ENCODE measurements around the gene BTBD9. TPM values are rescaled to one million over a fixed set of nuclear protein-coding genes. Genes with fewer than 3 reads are reported as not detected.

BTBD9 gene
- total RNA-seq, 1 experiment from 2014 or later: 19.4 TPM

GRCh38 chr6:38355519-38355918 lies 284.2 kb downstream of the BTBD9 start:
- no peak overlapping the region for H3K4me3 Mint-ChIP-seq (ENCODE audit: low read depth, unreplicated experiment)
- no peaks in the 10 kb centered on the region for H3K27me3 Mint-ChIP-seq (ENCODE audit: unreplicated experiment)
- no peaks in the 10 kb centered on the region for H3K36me3 Mint-ChIP-seq (ENCODE audit: insufficient read depth, unreplicated experiment)
- no peaks in the 10 kb centered on the region for H3K4me1 Mint-ChIP-seq (ENCODE audit: low read depth, unreplicated experiment)
- CTCF ChIA-PET: no interaction called here
- intact Hi-C loops (cut with micrococcal nuclease; ENCODE audit: unreplicated experiment): no loop called here
- no peak for TF ChIP-seq CTCF (IDR thresholded peaks at IDR 0.05; ENCODE audit: unreplicated experiment)
- DNase-seq: no peak
- BruUV-seq (replicated peaks): no TSS peak
- H3K9me3 Mint-ChIP-seq (ENCODE audit: low read depth, unreplicated experiment): no peaks in the 10 kb centered on the region
- H3K27ac Mint-ChIP-seq (ENCODE audit: unreplicated experiment): no peak overlapping the region

- Mint-ChIP-seq H3K36me3 (ENCODE audit: insufficient read depth, unreplicated experiment) (no peaks in the 10 kb centered on the region), H3K27me3 (ENCODE audit: unreplicated experiment) (no peaks in the 10 kb centered on the region), H3K4me1 (ENCODE audit: low read depth, unreplicated experiment) (no peaks in the 10 kb centered on the region), H3K9me3 (ENCODE audit: low read depth, unreplicated experiment) (no peaks in the 10 kb centered on the region), H3K4me3 (ENCODE audit: low read depth, unreplicated experiment) (no peak overlapping the region), H3K27ac (ENCODE audit: unreplicated experiment) (no peak overlapping the region)
- CTCF ChIA-PET: no interaction called here
- DNase-seq: no peak
- intact Hi-C loops (cut with micrococcal nuclease; ENCODE audit: unreplicated experiment): no loop called here
- no TSS peak for BruUV-seq (replicated peaks)
- no peak for TF ChIP-seq CTCF (IDR thresholded peaks at IDR 0.05; ENCODE audit: unreplicated experiment)
Measured at GRCh38 chr6:38354905-38355304, 284.8 kb downstream of the BTBD9 start.

- Mint-ChIP-seq H3K4me1 (ENCODE audit: low read depth, unreplicated experiment) (no peaks in the 10 kb centered on the region), H3K27me3 (ENCODE audit: unreplicated experiment) (no peaks in the 10 kb centered on the region), H3K36me3 (ENCODE audit: insufficient read depth, unreplicated experiment) (no peaks in the 10 kb centered on the region), H3K9me3 (ENCODE audit: low read depth, unreplicated experiment) (no peaks in the 10 kb centered on the region), H3K4me3 (ENCODE audit: low read depth, unreplicated experiment) (no peak overlapping the region), H3K27ac (ENCODE audit: unreplicated experiment) (no peak overlapping the region)
- no TSS peak for BruUV-seq (replicated peaks)
- CTCF ChIA-PET: interaction anchor here (1.7 kb wide), 1 partner anchor 9 kb away, joined by 4 read pairs; no protein-coding TSS in a partner anchor
- DNase-seq: no peak
- intact Hi-C loops (cut with micrococcal nuclease; ENCODE audit: unreplicated experiment): no loop called here
- TF ChIP-seq CTCF (IDR thresholded peaks at IDR 0.05; ENCODE audit: unreplicated experiment): no peak
Measured at GRCh38 chr6:38354037-38354381, 285.7 kb downstream of the BTBD9 start.

- DNase-seq: no peak
- H3K4me1 Mint-ChIP-seq (ENCODE audit: low read depth, unreplicated experiment): no peaks in the 10 kb centered on the region
- no peak for TF ChIP-seq CTCF (IDR thresholded peaks at IDR 0.05; ENCODE audit: unreplicated experiment)
- no peak overlapping the region for H3K27ac Mint-ChIP-seq (ENCODE audit: unreplicated experiment)
- H3K27me3 Mint-ChIP-seq (ENCODE audit: unreplicated experiment): no peaks in the 10 kb centered on the region
- BruUV-seq (replicated peaks): no TSS peak
- intact Hi-C loops (cut with micrococcal nuclease; ENCODE audit: unreplicated experiment): no loop called here
- CTCF ChIA-PET: interaction anchor here (0.8 to 1.7 kb wide), 2 partner anchors 9 to 145 kb away, joined by 4 read pairs; no protein-coding TSS in a partner anchor
- H3K36me3 Mint-ChIP-seq (ENCODE audit: insufficient read depth, unreplicated experiment): no peaks in the 10 kb centered on the region
- no peak overlapping the region for H3K4me3 Mint-ChIP-seq (ENCODE audit: low read depth, unreplicated experiment)
- no peaks in the 10 kb centered on the region for H3K9me3 Mint-ChIP-seq (ENCODE audit: low read depth, unreplicated experiment)
Measured at GRCh38 chr6:38353310-38354036, 286.3 kb downstream of the BTBD9 start.

Measured in Calu3 (cell line).